H1 (cell line): ENCODE data around the gene PCED1B. TPM values are rescaled to one million over a fixed set of nuclear protein-coding genes. Genes with fewer than 3 reads are reported as not detected.

Source experiments
- CTCF ChIA-PET: fragments of 300-600 bp; sonication (Branson Sonifier 250); formaldehyde crosslinking; loops from one replicate; lab custom pipeline; 2021; ENCODE audit not compliant: partially characterized antibody; lab: Charles Lee
- POLR2A ChIA-PET: fragments of 300-600 bp; sonication (Branson Sonifier 250); formaldehyde crosslinking; loops from one replicate; lab custom pipeline; 2021; ENCODE audit warnings: inconsistent platforms; ENCODE audit not compliant: partially characterized antibody; lab: Charles Lee
- DNase-seq, 2 experiments: peaks; one replicate each; pipeline versions ENCODE4 v3.0.0 to v3.0.0-alpha.2; 2010 to 2022; ENCODE audit warnings: low spot score in 2 of 2, low read depth in 1 of 2, mixed read lengths in 1 of 2
- FAIRE-seq: peaks from 2 replicates; lab custom pipeline; 2011; peaks lifted over from hg19 to GRCh38; lab: Jason Lieb, UNC
- H2AFZ ChIP-seq: 2 replicates; pipeline ENCODE4 v1.8.1; 2012; ENCODE audit warnings: low read length, inconsistent platforms
- H2AK5ac ChIP-seq: 2 replicates; pipeline ENCODE4 v1.6.1; 2013; ENCODE audit warnings: low read depth, low read length
- H2BK120ac ChIP-seq: replicated peaks from 2 replicates; pipeline ENCODE3; 2013; ENCODE audit warnings: low read depth, low read length, inconsistent platforms
- H2BK12ac ChIP-seq: 2 replicates; pipeline ENCODE4 v1.6.1; 2013; ENCODE audit warnings: low read depth, low read length
- H2BK15ac ChIP-seq: 2 replicates; pipeline ENCODE4 v1.6.1; 2013; ENCODE audit warnings: low read length
- H2BK20ac ChIP-seq: 2 replicates; pipeline ENCODE4 v1.6.1; 2013; ENCODE audit warnings: low read length
- H2BK5ac ChIP-seq: 2 replicates; pipeline ENCODE4 v1.6.1; 2013; ENCODE audit warnings: low read depth, low read length
- H3K14ac ChIP-seq: 2 replicates; pipeline ENCODE4 v1.6.1; 2013; ENCODE audit warnings: inconsistent platforms; ENCODE audit not compliant: insufficient read length
- H3K18ac ChIP-seq: 2 replicates; pipeline ENCODE4 v1.6.1; 2013; ENCODE audit warnings: low read length; ENCODE audit errors: extremely low read depth
- H3K23ac ChIP-seq: 2 replicates; pipeline ENCODE4 v1.6.1; 2013; ENCODE audit warnings: inconsistent platforms; ENCODE audit not compliant: insufficient read length
- H3K23me2 ChIP-seq: 2 replicates; pipeline ENCODE4 v1.6.1; 2013; ENCODE audit warnings: low read depth, low read length
- H3K27ac ChIP-seq: 2 replicates; pipeline ENCODE4 v1.6.1; 2011; ENCODE audit warnings: low read depth, low read length, inconsistent platforms
- H3K27me3 ChIP-seq, 4 experiments: replicated peaks in 1 of 4; 1 replicate in 1 of 4; 2 replicates in 3 of 4; pipeline versions ENCODE4 v1.6.1 to v1.8.1; 2011 to 2013; ENCODE audit warnings: low read length in 3 of 4, mild to moderate bottlenecking in 3 of 4, inconsistent platforms in 2 of 4, mixed read lengths in 2 of 4, moderate library complexity in 1 of 4; ENCODE audit not compliant: control insufficient read depth in 3 of 4, insufficient read depth in 3 of 4; ENCODE audit errors: extremely low read depth in 1 of 4
- H3K36me3 ChIP-seq, 4 experiments: 2 replicates each; pipeline versions ENCODE4 v1.6.1 to v1.8.1; 2011 to 2013; ENCODE audit warnings: mild to moderate bottlenecking in 4 of 4, low read length in 3 of 4, moderate library complexity in 2 of 4, control low read depth in 1 of 4, inconsistent platforms in 1 of 4; ENCODE audit not compliant: insufficient read depth in 4 of 4, control insufficient read depth in 2 of 4
- H3K4ac ChIP-seq: replicated peaks from 2 replicates; pipeline ENCODE3; 2013; ENCODE audit warnings: low read length, low read depth, mixed read lengths, inconsistent platforms; ENCODE audit not compliant: insufficient read length
- H3K4me1 ChIP-seq, 4 experiments: replicated peaks in 1 of 4; 1 replicate in 1 of 4; 2 replicates in 3 of 4; pipeline versions ENCODE4 v1.6.1 to v1.8.1; 2011 to 2013; ENCODE audit warnings: low read length in 3 of 4, inconsistent platforms in 2 of 4, mixed read lengths in 1 of 4; ENCODE audit not compliant: insufficient read depth in 4 of 4, control insufficient read depth in 3 of 4
- H3K4me2 ChIP-seq, 2 experiments: 2 replicates each; pipeline versions ENCODE4 v1.6.1 to v1.8.1; 2011 to 2013; ENCODE audit warnings: low read depth in 2 of 2, low read length in 2 of 2, control low read depth in 1 of 2, inconsistent platforms in 1 of 2, mild to moderate bottlenecking in 1 of 2; ENCODE audit not compliant: insufficient read depth in 1 of 2
- H3K4me3 ChIP-seq, 4 experiments: fragments of 200-600, 300-600 bp in 1 of 4; sonication (generic), shearing (Covaris generic), sonication (Bioruptor Twin) in 1 of 4; 2 replicates each; pipeline versions ENCODE4 v1.5.1 to v1.8.1; 2011 to 2016; ENCODE audit warnings: low read length in 4 of 4, low read depth in 3 of 4, control low read depth in 2 of 4, inconsistent platforms in 2 of 4, mild to moderate bottlenecking in 2 of 4, mixed read lengths in 1 of 4, moderate library complexity in 1 of 4; ENCODE audit not compliant: insufficient read depth in 2 of 4; ENCODE audit errors: extremely low read depth in 1 of 4
- H3K56ac ChIP-seq: replicated peaks from 2 replicates; pipeline ENCODE3; 2013; ENCODE audit warnings: low read depth, mild to moderate bottlenecking, mixed read lengths, low read length, inconsistent platforms; ENCODE audit not compliant: insufficient read length
- H3K79me1 ChIP-seq: 2 replicates; pipeline ENCODE4 v1.6.1; 2013; ENCODE audit warnings: low read depth, low read length, control low read depth
- H3K79me2 ChIP-seq, 2 experiments: 2 replicates each; pipeline versions ENCODE4 v1.6.1 to v1.8.1; 2012 to 2013; ENCODE audit warnings: low read length in 2 of 2, mild to moderate bottlenecking in 2 of 2, inconsistent platforms in 1 of 2; ENCODE audit not compliant: insufficient read depth in 2 of 2, control insufficient read depth in 1 of 2
- H3K9ac ChIP-seq, 4 experiments: replicated peaks in 1 of 4; 1 replicate in 1 of 4; 2 replicates in 3 of 4; pipeline versions ENCODE4 v1.6.1 to v1.8.1; 2011 to 2013; ENCODE audit warnings: low read depth in 3 of 4, low read length in 3 of 4, control low read depth in 2 of 4, mild to moderate bottlenecking in 2 of 4, moderate library complexity in 2 of 4, inconsistent platforms in 1 of 4; ENCODE audit errors: extremely low read depth in 1 of 4
- H3K9me3 ChIP-seq, 2 experiments: 2 replicates each; pipeline versions ENCODE4 v1.6.1 to v1.8.1; 2012 to 2013; ENCODE audit warnings: mild to moderate bottlenecking in 2 of 2, moderate library complexity in 2 of 2, control low read depth in 1 of 2, inconsistent platforms in 1 of 2, low read depth in 1 of 2, low read length in 1 of 2, mixed read lengths in 1 of 2; ENCODE audit not compliant: insufficient read depth in 2 of 2
- H4K20me1 ChIP-seq, 2 experiments: replicated peaks in 1 of 2; 2 replicates each; pipeline versions ENCODE3 to v1.8.1; 2011 to 2013; ENCODE audit warnings: inconsistent platforms in 2 of 2, low read length in 2 of 2, mild to moderate bottlenecking in 1 of 2; ENCODE audit not compliant: insufficient read depth in 2 of 2, control insufficient read depth in 1 of 2
- H4K5ac ChIP-seq: 2 replicates; pipeline ENCODE4 v1.6.1; 2013; ENCODE audit warnings: low read length, low read depth, mixed read lengths, inconsistent platforms; ENCODE audit not compliant: insufficient read length
- H4K8ac ChIP-seq: 2 replicates; pipeline ENCODE4 v1.8.0; 2013; ENCODE audit warnings: mild to moderate bottlenecking, moderate library complexity, low read length, inconsistent platforms; ENCODE audit not compliant: insufficient read depth; ENCODE audit errors: extremely low read depth
- H4K91ac ChIP-seq: replicated peaks from 2 replicates; pipeline ENCODE3; 2013; ENCODE audit warnings: low read length, mixed read lengths, inconsistent platforms; ENCODE audit not compliant: insufficient read length
- CEBPB ChIP-seq: IDR thresholded peaks from 2 replicates; pipeline ENCODE4 v1.6.1; 2012; ENCODE audit warnings: low read depth, low read length
- WGBS, 2 experiments: shearing (Covaris generic) in 1 of 2; methylation state at CpG; one replicate each; pipeline versions ENCODE4 v1.1.6 to v1.1.7; 2013 to 2015; ENCODE audit warnings: low lambda C conversion rate in 2 of 2, mixed read lengths in 2 of 2, inconsistent platforms in 1 of 2, low coverage in 1 of 2, missing lambda C conversion rate in 1 of 2; ENCODE audit not compliant: insufficient replicate concordance in 2 of 2, insufficient coverage in 1 of 2, insufficient read length in 1 of 2; ENCODE audit errors: extremely low coverage in 1 of 2, missing lambda C conversion rate in 1 of 2; 5-methylcytosine and 5-hydroxymethylcytosine counted together
- polyA plus RNA-seq, 7 experiments: library from polyadenylated mRNA; depleted of rRNA in 3 of 7; stranded (reverse) in 5 of 7; unstranded in 2 of 7; fragments of >200 nt in 5 of 7; fragments of 200-250 nt in 2 of 7; gene quantifications; 1 replicate in 5 of 7; 2 replicates in 1 of 7; 4 replicates in 1 of 7; pipeline versions ENCODE4 v1.2.1 to v1.2.3, GENCODE V29; 2011 to 2013; ENCODE audit warnings: missing spikeins in 2 of 7, mixed read lengths in 2 of 7
- total RNA-seq: library from RNA; stranded (reverse); fragmentation: NEBNext Ultra II Directional; extraction: Animal tissue kit (Norgen Biotek cat#: 25700); gene quantifications from 2 replicates; pipeline ENCODE4 v1.2.1, GENCODE V29; 2021

The PCED1B gene
- total and polyA plus RNA-seq, 2 of the 8 experiments (the other 6 are each of a cell fraction or from before 2014, with no cell fraction given) = 4.7 to 5.4 TPM

DNA sequence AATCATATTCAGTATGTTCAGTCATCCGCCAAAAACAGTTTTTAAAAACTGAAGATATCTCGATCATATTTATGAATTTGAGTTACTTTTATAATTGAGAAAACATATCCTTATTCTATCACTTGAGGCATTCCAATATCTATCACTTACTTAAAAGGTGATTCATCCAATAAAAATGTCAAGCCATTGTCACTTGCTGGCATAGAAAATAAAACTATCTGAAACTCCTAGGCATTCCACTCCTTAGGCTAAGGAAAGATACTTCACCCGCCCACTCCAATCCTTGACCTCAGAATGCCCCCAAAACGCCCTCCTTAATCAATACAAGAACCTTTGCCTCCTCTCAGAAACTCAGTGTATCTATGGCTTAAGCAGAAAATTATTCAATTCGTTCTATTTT lies 51.6 kb downstream of the PCED1B start:
- H3K79me2 ChIP-seq = no peaks in the 10 kb centered on the region
- no peak overlapping the region for H3K18ac ChIP-seq
- DNase-seq (no peak), FAIRE-seq (no peak)
- no peak overlapping the region for H3K4me2 ChIP-seq
- H4K5ac ChIP-seq = no peak overlapping the region
- ChIA-PET CTCF (interaction anchor here (0.7 kb wide), 1 partner anchor 10 kb away, joined by 3 read pairs; no protein-coding TSS in a partner anchor), POLR2A (no interaction called here)
- no peak overlapping the region for H2BK5ac ChIP-seq
- H2BK120ac ChIP-seq = no peak overlapping the region
- no peak overlapping the region for H4K8ac ChIP-seq
- no peak overlapping the region for H3K27ac ChIP-seq
- H2AFZ ChIP-seq = no peak overlapping the region
- H3K4me3 ChIP-seq = no peak overlapping the region
- WGBS, 2 experiments = 86% methylated on average over 5 of the region's 5 CpGs; no CpG with 5 or more reads in 1 of the 2 experiments
- no peaks in the 10 kb centered on the region for H3K36me3 ChIP-seq
- no peak overlapping the region for H4K91ac ChIP-seq
- H3K23ac ChIP-seq = no peak overlapping the region
- H2BK20ac ChIP-seq = no peak overlapping the region
- no peak overlapping the region for H3K9ac ChIP-seq
- no peak overlapping the region for H3K14ac ChIP-seq
- H3K27me3 ChIP-seq = no peaks in the 10 kb centered on the region
- no peak overlapping the region for H3K4ac ChIP-seq
- no peak for TF ChIP-seq CEBPB
- no peak overlapping the region for H2AK5ac ChIP-seq
- no peaks in the 10 kb centered on the region for H3K79me1 ChIP-seq
- no peaks in the 10 kb centered on the region for H4K20me1 ChIP-seq
- H3K23me2 ChIP-seq = no peaks in the 10 kb centered on the region
- H3K9me3 ChIP-seq = no peaks in the 10 kb centered on the region
- H2BK15ac ChIP-seq = no peak overlapping the region
- no peaks in the 10 kb centered on the region for H3K4me1 ChIP-seq
- no peak overlapping the region for H2BK12ac ChIP-seq
- no peak overlapping the region for H3K56ac ChIP-seq
